Glomerular visceral epithelial cell (primary cell): ENCODE results near the gene PIF1.

ENCODE experiments used
- DNase-seq: peaks from one replicate; pipeline ENCODE4 v3.0.0-alpha.2; 2016; ENCODE audit errors: extremely low spot score

PIF1 gene

GRCh38 chr15:64825431-64826294 lies at the start of gene PIF1:
Gene PIF1, minus strand, starts transcription at chr15:64825647. Its CDS starts 1,312 bp downstream, at chr15:64824335.
- peak; percentile 97 for DNase-seq

GRCh38 chr15:64870353-64870752 lies 44.9 kb upstream of the PIF1 start:
- no peak for DNase-seq

- no peak for DNase-seq
These were observed 44.1 kb upstream of the PIF1 start for GRCh38 chr15:64869501-64869900.

GRCh38 chr15:64865998-64866520 lies 40.6 kb upstream of the PIF1 start:
- DNase-seq: peak; percentile 60

- DNase-seq: no peak
These were observed 39.9 kb upstream of the PIF1 start for GRCh38 chr15:64865126-64865997.

GRCh38 chr15:64864068-64864467 lies 38.6 kb upstream of the PIF1 start:
- DNase-seq: no peak

GRCh38 chr15:64862408-64862807 lies 37.0 kb upstream of the PIF1 start:
- DNase-seq: no peak

- no peak for DNase-seq
These were observed 36.5 kb upstream of the PIF1 start for GRCh38 chr15:64861960-64862359.

GRCh38 chr15:64861331-64861730 lies 35.9 kb upstream of the PIF1 start:
- no peak for DNase-seq

GRCh38 chr15:64859226-64859625 lies 33.8 kb upstream of the PIF1 start:
- no peak for DNase-seq

- DNase-seq: no peak
These were observed 32.7 kb upstream of the PIF1 start for GRCh38 chr15:64858021-64858575.

- DNase-seq: peak; percentile 59
These were observed 32.0 kb upstream of the PIF1 start for GRCh38 chr15:64857421-64857820.

- peak; percentile 35 for DNase-seq
These were observed 31.1 kb upstream of the PIF1 start for GRCh38 chr15:64856429-64857145.

GRCh38 chr15:64855205-64855975 lies 29.9 kb upstream of the PIF1 start:
- no peak for DNase-seq

GRCh38 chr15:64854526-64854925 lies 29.1 kb upstream of the PIF1 start:
- DNase-seq: no peak

- DNase-seq: no peak
These were observed 28.6 kb upstream of the PIF1 start for GRCh38 chr15:64854041-64854440.

- DNase-seq: no peak
These were observed 26.0 kb upstream of the PIF1 start for GRCh38 chr15:64851503-64851840.

- no peak for DNase-seq
These were observed 25.5 kb upstream of the PIF1 start for GRCh38 chr15:64850778-64851502.

GRCh38 chr15:64847876-64848716 lies 22.6 kb upstream of the PIF1 start:
- DNase-seq: no peak
